K562 (cell line): ENCODE measurements around the gene RCSD1. TPM values are rescaled to one million over a fixed set of nuclear protein-coding genes. Genes with fewer than 3 reads are reported as not detected.

Source experiments
- ATAC-seq: fragments of 200-7000 bp; cut with Tn5 transposase; 3 replicates; pipeline ENCODE4 v1.9.1; 2020; ENCODE audit warnings: moderate library complexity
- BruUV-seq: library from RNA; stranded (reverse); fragments of 400-500 nt; replicated peaks from 2 replicates; lab custom pipeline; 2021; lab: Mats Ljungman, UMichigan
- CTCF ChIA-PET: fragments of 300-600 bp; formaldehyde crosslinking; extraction: SDS; loops from one replicate; lab custom pipeline; 2021; ENCODE audit warnings: low intra/inter-chr PET ratio; lab: Yijun Ruan, JAX
- POLR2A ChIA-PET: fragments of 300-600, 350-650 bp; sonication (Branson Sonifier 250); formaldehyde crosslinking; extraction: SDS; loops from one replicate; lab custom pipeline; 2021; ENCODE audit warnings: antibody characterized with exemption, inconsistent platforms; lab: Yijun Ruan, JAX
- DNase-seq, 4 experiments: peaks; one replicate each; pipeline versions ENCODE4 v3.0.0 to v3.0.0-alpha.2; 2011 to 2018; ENCODE audit warnings: low spot score in 3 of 4, mixed read lengths in 3 of 4; ENCODE audit errors: extremely low read depth in 1 of 4
- FAIRE-seq: peaks from 2 replicates; lab custom pipeline; 2011; peaks lifted over from hg19 to GRCh38; lab: Jason Lieb, UNC
- H2AFZ ChIP-seq: 2 replicates; pipeline ENCODE4 v1.6.0; 2011; ENCODE audit warnings: low read depth, low read length, control low read depth, inconsistent platforms
- H3K27ac ChIP-seq: fragments of 200-600 bp; 3 replicates; pipeline ENCODE4 v1.8.0; 2011; ENCODE audit warnings: low read depth, mild to moderate bottlenecking, control low read depth, inconsistent platforms, low read length, moderate library complexity, mixed read lengths; ENCODE audit errors: extremely low read depth
- H3K27me3 ChIP-seq, 2 experiments: fragments of 300-600 bp in 1 of 2; 2 replicates in 1 of 2; 3 replicates in 1 of 2; pipeline versions ENCODE4 v1.6.0 to v1.8.0; 2011; ENCODE audit warnings: inconsistent platforms in 2 of 2, low read length in 2 of 2, mild to moderate bottlenecking in 1 of 2, mixed read lengths in 1 of 2, moderate library complexity in 1 of 2; ENCODE audit not compliant: control insufficient read depth in 2 of 2, insufficient read depth in 2 of 2
- H3K36me3 ChIP-seq: fragments of 300-600 bp; 3 replicates; pipeline ENCODE4 v1.8.0; 2011; ENCODE audit warnings: mild to moderate bottlenecking, low read length, inconsistent platforms; ENCODE audit not compliant: control insufficient read depth, insufficient read depth
- H3K4me1 ChIP-seq, 2 experiments: fragments of 200-600 bp in 1 of 2; replicated peaks in 1 of 2; 2 replicates in 1 of 2; 3 replicates in 1 of 2; pipeline versions ENCODE4 v1.5.1 to v1.8.0; 2011; ENCODE audit warnings: inconsistent platforms in 2 of 2, low read length in 2 of 2, mild to moderate bottlenecking in 1 of 2, mixed read lengths in 1 of 2, moderate library complexity in 1 of 2; ENCODE audit not compliant: control insufficient read depth in 2 of 2, insufficient read depth in 2 of 2
- H3K4me2 ChIP-seq: 2 replicates; pipeline ENCODE4 v1.6.1; 2011; ENCODE audit warnings: low read length, control low read depth, inconsistent platforms, mixed read lengths; ENCODE audit not compliant: insufficient read depth
- H3K4me3 ChIP-seq: fragments of 200-600 bp; sonication (generic), shearing (Covaris generic); 2 replicates; pipeline ENCODE4 v1.5.1; 2016; ENCODE audit warnings: control low read depth, inconsistent platforms
- H3K79me2 ChIP-seq: fragments of 200-600 bp; 3 replicates; pipeline ENCODE4 v1.8.0; 2011; ENCODE audit warnings: low read length, inconsistent platforms; ENCODE audit not compliant: control insufficient read depth, insufficient read depth
- H3K9ac ChIP-seq, 2 experiments: 2 replicates each; pipeline versions ENCODE4 v1.6.0 to v1.6.1; 2011; ENCODE audit warnings: low read depth in 2 of 2, low read length in 2 of 2, control low read depth in 1 of 2, inconsistent platforms in 1 of 2, mild to moderate bottlenecking in 1 of 2, mixed read lengths in 1 of 2; ENCODE audit not compliant: insufficient read depth in 1 of 2
- H3K9me1 ChIP-seq: one replicate; pipeline ENCODE4 v1.6.0; 2011; ENCODE audit warnings: inconsistent platforms, mild to moderate bottlenecking, low read length, moderate library complexity; ENCODE audit not compliant: control insufficient read depth, insufficient read depth
- H3K9me3 ChIP-seq: replicated peaks from 2 replicates; pipeline ENCODE4 v1.5.1; 2011; ENCODE audit warnings: low read depth, low read length, inconsistent platforms; ENCODE audit not compliant: control insufficient read depth, insufficient read depth
- H4K20me1 ChIP-seq: replicated peaks from 2 replicates; pipeline ENCODE4 v1.6.1; 2011; ENCODE audit warnings: low read length, inconsistent platforms, mixed read lengths; ENCODE audit not compliant: control insufficient read depth, insufficient read depth
- ARID1B ChIP-seq: fragments of 450-650 bp; IDR thresholded peaks from 2 replicates; pipeline ENCODE4 v1.6.1; 2016; ENCODE audit warnings: antibody characterized with exemption, mild to moderate bottlenecking, inconsistent platforms
- CBFA2T3 ChIP-seq: fragments of 450-650 bp; IDR thresholded peaks from 2 replicates; pipeline ENCODE4 v1.6.1; 2017
- CTBP1 ChIP-seq: fragments of 450-650 bp; IDR thresholded peaks from 2 replicates; pipeline ENCODE4 v1.6.1; 2016; ENCODE audit warnings: borderline replicate concordance
- EGR1 ChIP-seq: fragments of 450-650 bp; conservative IDR thresholded peaks from 2 replicates; pipeline ENCODE4 v1.6.1; 2017; ENCODE audit warnings: mild to moderate bottlenecking
- KDM1A ChIP-seq, 2 experiments: fragments of 450-650 bp; IDR thresholded peaks; 2 replicates each; pipeline ENCODE4 v1.6.1; 2016; ENCODE audit warnings: mild to moderate bottlenecking in 2 of 2
- SETDB1 ChIP-seq: IDR thresholded peaks from one replicate; pipeline ENCODE4 v1.6.1; 2012; ENCODE audit warnings: low read length, control low read depth, inconsistent platforms
- TEAD4 ChIP-seq, 2 experiments: sonication (generic) in 1 of 2; formaldehyde crosslinking in 1 of 2; IDR thresholded peaks; 2 replicates each; pipeline versions ENCODE4 v1.6.1 to v1.8.0; 2012 to 2022; ENCODE audit warnings: borderline replicate concordance in 1 of 2, inconsistent platforms in 1 of 2, low read length in 1 of 2, mild to moderate bottlenecking in 1 of 2, missing genetic modification reagents in 1 of 2
- ZFP36 ChIP-seq: fragments of 150-350 bp; IDR thresholded peaks from 2 replicates; pipeline ENCODE4 v1.6.1; 2018; ENCODE audit warnings: low read length, low read depth; ENCODE audit not compliant: partially characterized antibody
- ZNF12 ChIP-seq: sonication (generic); formaldehyde crosslinking; IDR thresholded peaks from 2 replicates; pipeline ENCODE4 v1.4.0; 2020; ENCODE audit warnings: mild to moderate bottlenecking, missing genetic modification reagents
- ZNF436 ChIP-seq: fragments of 250-450, 450-650 bp; sonication (Bioruptor Pico); formaldehyde crosslinking; IDR thresholded peaks from 2 replicates; pipeline ENCODE4 v1.7.0; 2020; ENCODE audit warnings: mild to moderate bottlenecking
- WGBS: fragments of 100-300 bp; shearing (Covaris generic); methylation state at CpG from one replicate; pipeline ENCODE4 v1.1.6; 2016; ENCODE audit warnings: low coverage, mixed read lengths; ENCODE audit not compliant: insufficient coverage; ENCODE audit errors: missing lambda C conversion rate; 5-methylcytosine and 5-hydroxymethylcytosine counted together
- in situ Hi-C: fragments of 300-500 bp; cut with MboI; formaldehyde crosslinking; loops from 4 replicates; pipeline ENCODE4 v1.15.0; 2018; ENCODE audit warnings: inconsistent platforms, mixed read lengths
- intact Hi-C: fragments of 100-400 bp; cut with micrococcal nuclease; formaldehyde crosslinking; loops from 2 replicates; pipeline ENCODE4 v1.14.2; 2022
- polyA plus RNA-seq, 8 experiments: library from polyadenylated mRNA; depleted of rRNA in 4 of 8; stranded (reverse) in 5 of 8; unstranded in 3 of 8; fragments of >200 nt; fragmentation: Nextera tagmentation in 2 of 8; fragmentation: Illumina TruSeq in 1 of 8; extraction: Ambion mirVana in 2 of 8; extraction: Trizol in 1 of 8; gene quantifications; 2 replicates each; pipeline versions ENCODE4 v1.2.1 to v1.2.3, GENCODE V29; 2011 to 2014; ENCODE audit warnings: inconsistent platforms in 1 of 8, missing spikeins in 1 of 8
- total RNA-seq, 7 experiments: library from RNA; depleted of rRNA in 6 of 7; stranded (reverse); fragments of >200 nt in 6 of 7; fragmentation: Illumina TruSeq in 2 of 7; extraction: Trizol in 2 of 7; gene quantifications; 2 replicates each; pipeline versions ENCODE4 v1.2.1 to v1.2.3, GENCODE V29; 2011 to 2021; ENCODE audit warnings: low replicate concordance in 1 of 7

The RCSD1 gene
- total and polyA plus RNA-seq, 9 of the 15 experiments (the other 6 are each of a cell fraction or from before 2014, with no cell fraction given) = 7.8 to 69.8 (median 45.3) TPM

- CTCF ChIA-PET = no interaction called here
- Histone ChIP-seq H3K79me2 (no peaks in the 10 kb centered on the region), H3K4me1 (peaks cover 14 to 20% of the 10 kb centered on the region in 2 experiments; a peak in 3 of 5 replicates)
Observed at GRCh38 chr1:167671727-167672511, 41.9 kb downstream of the RCSD1 start.

More at GRCh38 chr1:167671727-167672511, 41.9 kb downstream of the RCSD1 start:
- Histone ChIP-seq H4K20me1 (no peaks in the 10 kb centered on the region), H3K9me1 (no peaks in the 10 kb centered on the region), H3K36me3 (peaks cover 20% of the 10 kb centered on the region), H3K9ac (peak overlapping the region in 1 of 2 experiments; percentile 8; a peak in 1 of 4 replicates), H2AFZ (no peak overlapping the region), H3K9me3 (no peaks in the 10 kb centered on the region), H3K27me3 (no peaks in the 10 kb centered on the region), H3K4me3 (no peak overlapping the region), H3K4me2 (no peak overlapping the region), H3K27ac (no peak overlapping the region)
- FAIRE-seq = no peak
- intact Hi-C loops (no loop called here), in situ Hi-C loops (no loop called here)
- ATAC-seq = peak; percentile 46
- BruUV-seq = no TSS peak
- DNase-seq = peak in 1 of 4 experiments; percentile 47
- WGBS = 29% methylated on average over 5 of the region's 5 CpGs
- POLR2A ChIA-PET = interaction anchor here (0.7 to 1.3 kb wide), 3 partner anchors 12 to 1561 kb away, joined by 3 read pairs; no protein-coding TSS in a partner anchor
- TF ChIP-seq ZNF436 (CRISPR knock-in tag) (no peak), ZFP36 (peak; percentile 89), EGR1 (peak; percentile 37; the same call in 1 of the 2 replicates), ZNF12 (CRISPR knock-in tag) (peak; percentile 91), SETDB1 (no peak), CTBP1 (no peak), ARID1B (peak; percentile 9; the same call in 1 of the 2 replicates), KDM1A (IDR thresholded peaks at IDR 0.05) (peak in 1 of 2 experiments; percentile 62; a peak in 2 of 4 replicates), TEAD4 (IDR thresholded peaks at IDR 0.05; ENCODE audit: low read length) (0 out of 2 replicates have a peak, but pooled peaks have one; percentile 15), TEAD4 (CRISPR knock-in tag; IDR thresholded peaks at IDR 0.05; ENCODE audit: borderline replicate concordance) (no peak), CBFA2T3 (0 out of 2 replicates have a peak, but pooled peaks have one; percentile 24)
